Caco-2 (cell line): ENCODE measurements around the gene WDCP. TPM values are rescaled to one million over a fixed set of nuclear protein-coding genes. Genes with fewer than 3 reads are reported as not detected.

Experiments
- BruUV-seq: library from RNA; stranded (reverse); fragments of 400-500 nt; replicated peaks from 2 replicates; lab custom pipeline; 2021; lab: Mats Ljungman, UMichigan
- CTCF ChIA-PET: fragments of 300-600 bp; sonication (Branson Sonifier 250); formaldehyde crosslinking; loops from one replicate; lab custom pipeline; 2022; ENCODE audit warnings: antibody characterized with exemption; lab: Charles Lee
- POLR2A ChIA-PET: fragments of 300-600 bp; sonication (Branson Sonifier 250); formaldehyde crosslinking; loops from one replicate; lab custom pipeline; 2022; ENCODE audit warnings: antibody characterized with exemption; lab: Charles Lee
- DNase-seq, 2 experiments: peaks; one replicate each; pipeline versions ENCODE4 v3.0.0 to v3.0.0-alpha.2; 2020 to 2022
- H3K27me3 ChIP-seq: replicated peaks from 2 replicates; pipeline ENCODE4 v1.6.0; 2011; ENCODE audit warnings: low read length; ENCODE audit not compliant: control insufficient read depth, insufficient read depth
- H3K36me3 ChIP-seq: 2 replicates; pipeline ENCODE4 v1.5.1; 2011; ENCODE audit warnings: low read length; ENCODE audit not compliant: control insufficient read depth, insufficient read depth
- H3K4me1 ChIP-seq: fragments of 250-450 bp; sonication (Bioruptor Pico); 2 replicates; pipeline ENCODE4 v1.5.1; 2020; ENCODE audit warnings: mild to moderate bottlenecking
- H3K4me3 ChIP-seq: 2 replicates; pipeline ENCODE4 v1.5.1; 2011; ENCODE audit warnings: low read depth, mild to moderate bottlenecking, control low read depth, low read length
- H3K9me3 ChIP-seq: fragments of 250-450 bp; sonication (Bioruptor Pico); 2 replicates; pipeline ENCODE4 v1.5.1; 2020; ENCODE audit warnings: mild to moderate bottlenecking, moderate library complexity
- H3K27ac Mint-ChIP-seq: one replicate; pipeline ENCODE4 v1.8.0; 2022; ENCODE audit warnings: mixed read lengths; ENCODE audit not compliant: unreplicated experiment
- H3K27me3 Mint-ChIP-seq: one replicate; pipeline ENCODE4 v1.8.0; 2022; ENCODE audit warnings: mixed read lengths; ENCODE audit not compliant: insufficient read depth, unreplicated experiment
- H3K36me3 Mint-ChIP-seq: one replicate; pipeline ENCODE4 v1.8.0; 2022; ENCODE audit warnings: mild to moderate bottlenecking, mixed read lengths; ENCODE audit not compliant: insufficient read depth, unreplicated experiment
- H3K4me1 Mint-ChIP-seq: one replicate; pipeline ENCODE4 v1.8.0; 2022; ENCODE audit warnings: low read depth, mixed read lengths; ENCODE audit not compliant: unreplicated experiment
- H3K4me3 Mint-ChIP-seq: one replicate; pipeline ENCODE4 v1.8.0; 2022; ENCODE audit warnings: mild to moderate bottlenecking, moderate library complexity, mixed read lengths; ENCODE audit not compliant: unreplicated experiment
- H3K9me3 Mint-ChIP-seq: one replicate; pipeline ENCODE4 v1.8.0; 2022; ENCODE audit warnings: mixed read lengths; ENCODE audit not compliant: unreplicated experiment
- CTCF ChIP-seq, 2 experiments: fragments of 200-600 bp in 1 of 2; IDR thresholded peaks; 1 replicate in 1 of 2; 2 replicates in 1 of 2; pipeline versions ENCODE4 v1.5.1 to v1.8.0; 2011 to 2022; ENCODE audit warnings: antibody characterized with exemption in 1 of 2, control low read depth in 1 of 2, inconsistent platforms in 1 of 2, low read depth in 1 of 2, low read length in 1 of 2, mild to moderate bottlenecking in 1 of 2, moderate library complexity in 1 of 2; ENCODE audit not compliant: insufficient read depth in 1 of 2, severe bottlenecking in 1 of 2, unreplicated experiment in 1 of 2
- intact Hi-C: fragments of 100-400 bp; cut with micrococcal nuclease; formaldehyde crosslinking; loops from one replicate; pipeline ENCODE4 v1.10.0; 2022; ENCODE audit not compliant: unreplicated experiment
- total RNA-seq: library from RNA; stranded (reverse); gene quantifications from 2 replicates; pipeline ENCODE4 v1.2.3, GENCODE V29; 2022

WDCP gene
- total RNA-seq, 1 experiment from 2014 or later = 13.0 TPM

- BruUV-seq = no TSS peak
- Histone ChIP-seq H3K4me3 (peak overlapping the region; percentile 42), H3K27me3 (no peaks in the 10 kb centered on the region), H3K9me3 (no peaks in the 10 kb centered on the region), H3K36me3 (no peaks in the 10 kb centered on the region), H3K4me1 (peaks cover 4% of the 10 kb centered on the region; the same call in 1 of the 2 replicates)
- intact Hi-C loops = no loop called here
- DNase-seq = no peak
- H3K9me3 Mint-ChIP-seq = no peaks in the 10 kb centered on the region
- H3K27me3 Mint-ChIP-seq = no peaks in the 10 kb centered on the region
- H3K36me3 Mint-ChIP-seq = no peaks in the 10 kb centered on the region
- CTCF ChIA-PET = interaction anchor here (1.6 kb wide), 1 partner anchor 26 kb away, joined by 10 read pairs; the partner anchor contains the start of gene SF3B6
- H3K27ac Mint-ChIP-seq = no peak overlapping the region
- POLR2A ChIA-PET = no interaction called here
- peaks cover under 1% of the 10 kb centered on the region for H3K4me1 Mint-ChIP-seq
- TF ChIP-seq CTCF (IDR thresholded peaks at IDR 0.05; ENCODE audit: insufficient read depth in 1 of 2, low read depth in 1 of 2, low read length in 1 of 2, severe bottlenecking in 1 of 2, unreplicated experiment in 1 of 2) = no peak
- H3K4me3 Mint-ChIP-seq = no peak overlapping the region
Observed at GRCh38 chr2:24050041-24050979, 3.1 kb upstream of the WDCP start.

- ChIA-PET CTCF (interaction anchor here (1.6 kb wide), 1 partner anchor 27 kb away, joined by 10 read pairs; the partner anchor contains the start of gene SF3B6), POLR2A (no interaction called here)
- Mint-ChIP-seq H3K9me3 (no peaks in the 10 kb centered on the region), H3K4me3 (no peak within 1 kb of the TSS), H3K4me1 (peaks cover 7% of the 10 kb centered on the region), H3K27ac (no peak within 1 kb of the TSS), H3K36me3 (no peaks in the 10 kb centered on the region), H3K27me3 (no peaks in the 10 kb centered on the region)
- H3K4me1 ChIP-seq = peaks cover 4% of the 10 kb centered on the region; the same call in 1 of the 2 replicates
- H3K27me3 ChIP-seq = no peaks in the 10 kb centered on the region
- TF ChIP-seq CTCF (IDR thresholded peaks at IDR 0.05; ENCODE audit: insufficient read depth in 1 of 2, low read depth in 1 of 2, low read length in 1 of 2, severe bottlenecking in 1 of 2, unreplicated experiment in 1 of 2) = no peak
- intact Hi-C loops = no loop called here
- DNase-seq = peak; percentile 65 to 71
- no peaks in the 10 kb centered on the region for H3K9me3 ChIP-seq
- BruUV-seq = no TSS peak
- H3K4me3 ChIP-seq = peak within 1 kb of the TSS; percentile 42
- H3K36me3 ChIP-seq = no peaks in the 10 kb centered on the region
Observed at GRCh38 chr2:24049485-24050021, 2.4 kb upstream of the WDCP start, which contains the start of gene FKBP1B. TSS of gene FKBP1B (plus strand) at chr2:24049741. CDS start at chr2:24049850, 109 bp downstream.

GRCh38 chr2:24048769-24049484, 1.7 kb upstream of the WDCP start:
- BruUV-seq = no TSS peak
- Mint-ChIP-seq H3K36me3 (no peaks in the 10 kb centered on the region), H3K9me3 (no peaks in the 10 kb centered on the region), H3K4me3 (no peak overlapping the region), H3K27ac (no peak overlapping the region), H3K27me3 (no peaks in the 10 kb centered on the region), H3K4me1 (peaks cover 7% of the 10 kb centered on the region)
- Histone ChIP-seq H3K9me3 (no peaks in the 10 kb centered on the region), H3K27me3 (no peaks in the 10 kb centered on the region), H3K36me3 (no peaks in the 10 kb centered on the region), H3K4me3 (peak overlapping the region; percentile 42), H3K4me1 (peaks cover 4% of the 10 kb centered on the region; the same call in 1 of the 2 replicates)
- DNase-seq = no peak
- intact Hi-C loops = no loop called here
- no peak for TF ChIP-seq CTCF (IDR thresholded peaks at IDR 0.05; ENCODE audit: insufficient read depth in 1 of 2, low read depth in 1 of 2, low read length in 1 of 2, severe bottlenecking in 1 of 2, unreplicated experiment in 1 of 2)
- CTCF ChIA-PET = interaction anchor here (1.6 kb wide), 1 partner anchor 28 kb away, joined by 10 read pairs; the partner anchor contains the start of gene SF3B6
- POLR2A ChIA-PET = no interaction called here
